Activated CD4-positive, alpha-beta T cell treated with anti-CD3 and anti-CD28 coated beads for 24 hours (primary cell): ENCODE data around the gene IARS2.
"Not testable (repeated sequence)": the region's sequence is repeated elsewhere in the genome, so short reads cannot be mapped to it uniquely, and the experiment has no call there.

Experiments
- DNase-seq, 2 donors: peaks; one replicate each; pipeline ENCODE4 v3.0.0-alpha.2; 2020; ENCODE audit warnings: low read depth in 2 of 2

Gene IARS2

DNA sequence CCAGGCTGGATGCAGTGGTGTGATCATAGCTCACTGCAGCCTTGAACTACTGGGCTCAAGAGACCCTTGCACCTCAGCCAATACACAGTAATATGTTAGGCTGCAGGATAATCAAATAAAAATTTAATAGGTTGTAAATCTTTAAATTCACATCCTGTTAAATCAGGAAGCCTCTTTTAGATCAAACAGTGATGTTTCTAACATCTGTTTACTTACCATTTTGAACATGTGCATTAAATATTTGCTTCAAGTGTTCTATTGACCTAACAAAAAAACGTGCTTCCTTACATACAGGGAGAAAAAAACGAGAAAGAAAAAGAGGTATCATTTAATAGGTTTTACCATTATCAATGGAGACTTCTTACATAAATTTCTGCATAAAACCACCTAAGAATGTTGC is 70.6 kb downstream of the IARS2 start:
- DNase-seq: no peak

- no peak for DNase-seq
Measured at GRCh38 chr1:220166853-220167252, 72.9 kb downstream of the IARS2 start.

GRCh38 chr1:220169887-220170286 is 76.0 kb downstream of the IARS2 start:
- not testable (repeated sequence) for DNase-seq

- no peak for DNase-seq
Measured at GRCh38 chr1:220170836-220171526, 77.0 kb downstream of the IARS2 start.

DNA sequence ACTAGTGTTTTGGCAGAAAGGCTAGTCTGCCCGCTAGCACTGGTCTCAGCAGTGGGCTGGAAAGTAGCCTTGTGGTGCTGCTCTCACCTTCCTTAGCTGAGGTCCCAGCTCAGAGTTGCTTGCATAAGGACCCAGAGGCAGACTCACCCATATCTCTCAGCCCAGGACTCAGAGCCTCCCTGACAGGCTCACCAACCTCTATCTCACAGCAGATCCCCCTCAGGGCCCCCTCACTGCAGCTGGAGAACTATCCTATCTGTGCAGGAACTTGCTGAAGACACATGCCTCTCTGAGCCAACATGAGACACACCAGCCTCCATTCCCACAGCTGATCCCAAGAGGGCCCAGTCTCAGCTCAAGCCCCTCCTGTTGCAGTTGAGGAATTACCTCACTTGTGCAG is 82.6 kb downstream of the IARS2 start:
- no peak for DNase-seq

DNA sequence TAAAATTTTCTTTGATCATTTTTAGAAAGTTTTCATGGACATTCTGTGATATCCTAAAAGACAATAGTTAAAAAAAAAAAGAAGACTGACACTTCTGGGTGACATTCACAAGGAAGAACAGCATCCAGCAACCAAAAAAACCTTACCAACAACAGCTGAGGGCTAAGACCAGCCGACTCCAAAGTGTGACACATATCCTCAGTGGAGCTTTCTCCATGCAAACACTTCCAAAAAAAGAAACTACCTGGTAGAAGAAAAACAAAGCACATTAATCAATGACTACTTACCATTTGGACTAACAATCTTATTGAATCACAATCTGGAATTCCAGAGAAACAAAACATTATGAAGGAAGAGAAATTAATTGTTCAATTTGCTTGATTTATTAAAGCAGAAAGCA is 88.2 kb downstream of the IARS2 start:
- no peak for DNase-seq

- DNase-seq: no peak
Measured at GRCh38 chr1:220182656-220183055, 88.7 kb downstream of the IARS2 start.

- DNase-seq: no peak
Measured at GRCh38 chr1:220184506-220184905, 90.6 kb downstream of the IARS2 start.

- DNase-seq: no peak
Measured at GRCh38 chr1:220186752-220187151, 92.8 kb downstream of the IARS2 start.

- DNase-seq: no peak
Measured at GRCh38 chr1:220188538-220188937, 94.6 kb downstream of the IARS2 start.

DNA sequence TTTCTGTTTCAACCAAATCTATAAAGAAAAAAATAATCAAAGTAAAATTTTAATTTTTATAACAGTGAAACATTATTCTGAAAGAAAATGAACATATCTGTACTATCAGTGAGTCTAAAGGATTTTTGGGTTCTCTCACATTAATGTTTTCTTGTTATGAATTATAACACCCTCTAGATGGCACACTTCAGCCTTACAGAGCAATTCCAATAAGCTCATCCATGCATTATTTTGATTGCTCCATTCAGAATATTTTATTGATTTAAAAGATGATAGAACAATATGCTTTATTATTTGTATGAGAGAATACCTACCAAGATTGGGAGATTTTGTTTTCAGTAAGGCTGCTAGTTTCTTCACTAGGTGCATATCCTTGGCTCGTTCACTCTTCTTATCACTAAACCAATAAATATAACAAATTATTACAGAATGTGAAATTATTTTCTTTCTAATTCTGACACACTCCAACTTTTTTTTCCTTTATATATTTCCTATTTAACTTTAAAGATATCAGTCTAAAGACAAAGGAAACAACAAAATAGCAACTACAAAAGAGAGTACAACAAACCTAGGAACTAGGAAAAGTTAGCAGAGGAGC is 95.9 kb downstream of the IARS2 start:
- no peak for DNase-seq

DNA sequence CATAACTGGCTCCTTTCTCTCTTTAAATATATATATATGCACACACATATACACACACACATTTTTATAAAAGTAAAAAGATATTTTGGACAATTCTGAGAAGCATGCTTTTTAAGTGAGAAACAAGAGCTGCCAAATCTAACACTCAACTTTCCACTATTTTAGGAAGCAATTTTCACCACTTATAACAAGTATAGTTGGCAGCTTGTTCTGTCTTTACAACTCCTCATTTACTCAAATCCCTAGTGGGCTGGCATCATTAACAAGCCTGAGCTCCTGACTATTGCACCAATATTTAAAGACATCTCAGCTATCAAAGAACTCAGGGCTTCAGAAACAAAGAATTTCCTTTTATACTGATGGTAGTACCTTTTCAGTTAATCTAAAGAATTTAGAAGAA is 101.8 kb downstream of the IARS2 start:
- no peak for DNase-seq
